GM18507 (cell line): ENCODE results near the gene ARID1B.
A peak's percentile ranks its signal among the peaks of the same experiment; 100 is the strongest.
"Not testable (repeated sequence)": the region's sequence is repeated elsewhere in the genome, so short reads cannot be mapped to it uniquely, and the experiment has no call there.

Experiments used
- DNase-seq: peaks from one replicate; pipeline ENCODE4 v3.0.0; 2011; ENCODE audit warnings: low read depth; ENCODE audit not compliant: insufficient read length; ENCODE audit errors: extremely low spot score
- FAIRE-seq: peaks from 2 replicates; lab custom pipeline; 2011; peaks lifted over from hg19 to GRCh38; lab: Jason Lieb, UNC

The ARID1B gene

DNA sequence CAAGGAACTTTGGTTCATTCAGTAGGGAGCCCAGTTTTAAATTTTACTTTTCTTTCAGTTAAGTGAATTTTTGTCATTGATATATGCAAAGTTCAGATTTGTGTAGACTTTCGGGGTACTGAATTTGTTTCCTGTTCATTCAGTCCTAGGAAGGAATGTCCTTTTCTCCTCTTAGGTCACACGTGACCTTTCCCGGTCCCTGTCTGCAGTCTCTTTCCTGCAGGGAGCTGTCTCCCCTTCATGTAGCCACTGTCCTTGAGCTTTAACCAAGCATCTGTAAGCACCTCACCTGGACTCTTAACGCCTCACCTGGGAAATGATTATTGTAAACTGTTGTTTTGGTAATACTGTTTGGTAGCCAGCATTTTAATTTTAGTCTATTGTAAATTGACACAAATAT lies 190.7 kb downstream of the ARID1B start:
- DNase-seq (no peak), FAIRE-seq (no peak)

DNA sequence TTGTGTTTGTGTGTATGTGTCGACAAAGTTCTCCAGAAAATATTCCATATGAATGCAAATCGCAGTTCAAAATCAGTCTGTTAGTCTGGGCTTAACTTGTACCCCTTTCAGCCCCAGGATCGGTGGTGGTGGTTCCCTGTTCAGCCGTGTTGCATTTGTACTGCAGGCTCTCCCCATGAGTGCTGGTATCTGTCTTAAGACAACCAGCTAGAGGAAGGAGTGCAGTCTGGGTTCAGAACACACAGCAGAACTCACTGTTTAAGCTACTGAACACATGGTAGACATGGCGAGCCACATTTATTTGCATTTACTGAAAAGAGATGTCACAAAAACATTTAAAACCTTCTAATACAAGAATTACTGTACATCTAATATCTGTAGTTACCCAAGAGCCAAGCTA lies 192.1 kb downstream of the ARID1B start:
- FAIRE-seq (no peak), DNase-seq (no peak)

DNA sequence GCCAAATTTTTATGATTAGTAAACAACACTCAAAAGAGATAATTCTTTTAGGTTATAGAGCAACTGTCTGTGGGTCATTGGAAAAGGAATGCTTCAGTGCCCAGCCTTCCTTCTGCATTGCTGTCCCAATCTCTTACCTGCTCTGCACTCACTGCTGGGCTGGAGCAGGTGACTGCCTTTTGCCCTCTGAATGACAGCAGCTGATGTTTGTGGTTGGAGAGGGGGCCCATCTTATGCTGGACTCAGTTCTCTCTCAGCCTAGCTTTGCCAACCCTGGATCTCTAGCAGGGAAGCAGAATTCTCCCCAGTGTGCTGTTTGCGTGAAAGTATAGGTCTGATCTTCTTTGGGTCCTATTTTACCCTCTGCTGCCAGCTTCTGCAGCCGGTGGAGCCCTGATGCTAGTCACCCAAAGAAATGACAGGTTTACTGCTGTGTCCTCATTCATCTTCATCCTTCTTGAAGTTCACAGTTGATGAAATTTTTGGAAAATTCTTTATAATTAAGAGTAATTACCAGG lies 193.5 kb downstream of the ARID1B start:
- no peak for FAIRE-seq
- no peak for DNase-seq

DNA sequence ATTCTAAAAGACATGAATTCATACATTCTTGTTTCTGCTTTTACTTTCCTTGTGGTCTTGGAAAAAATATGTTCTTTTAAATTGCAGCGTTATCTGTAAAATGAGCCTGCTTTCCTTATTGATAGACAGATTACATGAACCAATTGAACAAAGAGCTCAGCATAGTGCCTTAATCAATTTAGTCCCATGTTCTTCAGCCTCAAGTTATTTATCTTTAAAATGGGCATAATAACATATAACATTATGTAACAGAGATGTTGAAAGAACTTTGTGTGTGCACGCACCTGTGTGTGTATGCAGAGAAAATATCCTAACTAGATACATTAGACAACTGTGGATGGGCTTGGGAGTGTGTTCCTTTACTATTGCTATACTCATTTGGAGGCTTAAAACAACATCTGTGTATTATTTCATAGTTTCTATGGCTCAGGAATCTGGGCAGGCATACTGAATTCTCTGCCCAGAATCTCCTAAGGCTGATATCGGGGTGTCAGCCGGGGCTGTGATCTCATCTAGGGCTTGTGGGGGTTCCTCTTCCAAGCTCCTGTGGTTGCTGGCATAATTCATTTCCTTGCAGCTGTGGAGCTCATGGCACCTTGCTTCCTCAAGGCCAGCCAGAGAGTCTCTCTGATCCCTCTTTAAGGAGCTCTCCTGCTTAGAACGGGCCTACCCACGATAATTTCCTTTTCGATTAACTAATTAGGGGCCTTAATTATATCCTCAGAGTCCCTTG lies 194.1 kb downstream of the ARID1B start:
- DNase-seq (no peak), FAIRE-seq (no peak)

DNA sequence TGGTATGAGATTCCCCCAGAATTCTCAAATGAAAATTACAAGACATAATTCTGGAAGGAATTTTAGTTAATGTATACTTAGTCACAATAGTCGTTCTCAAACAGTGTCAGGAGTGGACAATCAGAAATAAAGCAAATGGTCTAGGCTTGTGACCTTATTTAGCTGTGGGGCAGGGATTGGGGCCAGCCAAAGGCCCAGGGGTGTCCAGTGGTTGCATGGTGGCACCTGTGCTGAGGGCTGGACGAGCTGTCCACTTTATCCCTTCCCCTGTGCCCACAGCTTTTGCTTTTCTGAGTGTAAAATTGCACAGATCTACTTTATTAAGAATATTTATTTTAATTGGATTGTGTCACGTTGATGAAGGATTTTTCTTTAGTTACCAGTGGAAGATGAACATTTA lies 195.0 kb downstream of the ARID1B start:
- DNase-seq (no peak), FAIRE-seq (no peak)

DNA sequence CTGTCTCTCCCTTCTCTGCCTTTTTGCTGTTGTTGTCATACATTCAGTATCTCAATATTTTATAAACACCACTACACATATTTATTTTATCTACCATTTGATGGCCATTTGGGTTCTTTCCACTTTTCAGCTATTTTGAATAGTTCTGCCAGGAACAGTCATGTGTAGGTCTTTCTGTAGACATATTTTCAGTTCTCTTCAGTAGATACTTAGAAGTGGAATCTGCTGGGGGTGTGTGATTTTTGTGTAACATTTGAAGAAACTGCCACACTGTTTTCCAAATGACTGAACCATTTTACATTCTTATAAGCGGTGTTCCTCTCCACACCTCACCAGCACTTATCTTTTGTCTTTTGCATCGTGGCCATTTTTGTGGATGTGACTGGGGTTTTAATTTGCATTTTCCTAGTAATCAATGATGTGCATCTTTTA lies 197.7 kb downstream of the ARID1B start:
- peak; percentile 55 for FAIRE-seq
- DNase-seq = no peak

DNA sequence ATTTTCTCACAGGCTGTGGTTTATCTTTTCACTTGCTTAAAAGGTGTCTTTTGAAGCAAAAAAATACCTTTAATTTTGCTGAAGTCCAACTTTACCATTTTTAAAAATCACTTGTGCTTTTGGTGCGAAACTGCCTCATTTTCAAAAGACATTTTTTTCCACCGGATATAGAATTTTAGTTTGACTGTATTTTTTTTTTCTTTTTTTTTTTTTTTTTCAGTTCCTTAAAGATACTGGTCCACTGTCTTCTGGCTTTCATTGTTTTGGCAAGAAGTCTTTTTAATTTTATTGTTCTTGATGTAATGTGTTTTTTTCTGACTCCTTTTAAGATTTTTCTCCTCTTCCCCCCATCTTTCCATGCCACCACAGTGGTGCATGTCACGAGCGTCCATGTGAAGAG lies 198.2 kb downstream of the ARID1B start:
- FAIRE-seq (no peak), DNase-seq (no peak)

DNA sequence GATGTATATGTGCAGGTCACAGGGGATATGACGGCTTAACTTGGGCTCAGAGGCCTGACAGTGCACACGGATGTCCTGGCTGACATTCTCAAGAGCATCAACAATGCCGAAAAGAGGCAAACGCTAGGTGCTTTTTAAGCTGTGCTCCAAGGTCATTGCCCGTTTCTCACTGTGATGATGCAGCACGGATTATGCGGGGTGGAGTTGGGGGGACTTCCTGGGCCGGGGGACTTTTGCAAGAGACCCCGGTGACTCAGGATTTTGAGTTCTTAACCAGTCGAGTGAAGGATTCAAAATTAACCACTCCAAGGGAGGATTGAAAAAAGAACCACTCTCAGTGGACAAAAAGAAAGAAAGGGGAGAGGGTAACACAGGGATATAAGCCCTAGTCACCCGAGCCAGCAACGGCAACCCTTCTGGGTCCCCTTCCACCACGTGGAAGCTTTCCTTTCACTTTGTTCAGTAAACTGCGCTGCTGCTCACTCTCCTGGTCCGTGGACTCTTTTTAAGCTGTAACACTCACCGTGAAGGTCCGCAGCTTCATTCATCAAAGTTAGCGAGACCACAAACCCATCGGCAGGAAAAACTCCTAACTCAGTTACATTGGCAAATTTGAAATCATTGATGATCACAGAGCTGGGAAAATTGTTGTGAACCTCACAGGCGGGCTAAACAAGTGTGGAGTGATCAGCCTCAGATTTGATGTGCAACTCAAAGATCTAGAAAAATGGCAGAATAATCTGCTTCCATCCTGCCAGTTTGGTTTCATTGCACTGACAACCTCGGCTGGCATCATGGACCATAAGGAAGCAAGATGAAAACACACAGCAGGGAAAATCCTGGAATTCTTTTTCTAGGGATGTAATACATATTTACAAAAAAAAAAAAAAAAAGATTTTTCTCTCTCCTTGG lies 199.3 kb downstream of the ARID1B start:
- FAIRE-seq (peak; percentile 26), DNase-seq (no peak)

DNA sequence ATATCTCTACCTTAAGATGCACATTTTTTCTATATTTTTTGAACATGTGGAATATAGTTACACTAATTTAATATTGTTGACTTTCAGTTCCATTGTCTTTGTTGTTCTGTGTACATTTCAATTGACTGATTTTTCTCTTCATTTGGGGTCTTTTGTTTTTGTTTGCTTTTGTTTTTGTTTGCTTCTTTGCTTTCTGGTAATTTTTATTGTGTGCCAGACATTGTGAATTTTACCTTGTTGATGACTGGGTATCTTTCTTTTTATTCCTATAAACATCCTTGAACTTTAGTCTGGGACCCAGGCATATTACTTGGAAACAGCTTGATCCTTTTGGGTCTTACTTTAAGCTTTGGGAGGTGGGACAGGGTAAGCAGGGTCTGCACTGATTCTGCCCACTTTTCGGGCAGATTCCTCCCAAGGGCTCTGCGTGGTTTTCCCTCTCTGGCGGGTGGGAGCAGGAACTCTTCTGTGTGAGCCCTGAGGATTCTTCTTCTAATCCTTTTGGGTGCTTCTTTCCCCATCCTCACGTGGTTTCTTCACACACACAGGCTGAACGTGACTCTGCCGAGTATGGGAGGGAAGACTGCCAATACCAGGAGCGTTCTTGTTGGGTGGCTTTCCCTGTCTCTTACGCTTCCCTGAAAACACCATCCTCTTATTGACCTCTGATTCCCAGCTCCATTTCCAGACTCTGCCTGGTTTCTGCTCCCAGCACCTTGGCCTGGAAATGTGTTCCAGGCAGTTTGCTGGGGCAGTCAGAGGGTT lies 200.5 kb downstream of the ARID1B start:
- FAIRE-seq (peak; percentile 15), DNase-seq (no peak)

DNA sequence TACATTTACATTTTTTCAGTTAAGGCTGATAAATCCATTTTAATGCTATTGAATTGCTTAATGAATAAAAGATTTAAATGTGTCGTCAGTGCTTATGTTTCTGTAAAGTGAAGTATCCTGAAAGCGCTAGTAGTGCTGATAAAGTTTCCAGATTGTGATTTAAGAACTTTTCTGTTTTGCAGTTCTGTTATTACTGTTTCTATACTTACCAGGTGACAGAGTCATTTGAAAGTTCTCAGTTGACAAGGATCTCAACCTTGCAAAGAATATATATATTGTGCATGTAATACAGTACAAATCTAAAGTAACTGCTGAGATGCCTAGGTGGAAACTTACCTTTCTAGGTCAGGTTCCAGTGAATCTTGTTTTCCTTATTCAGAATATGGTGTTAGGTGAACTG lies 201.8 kb downstream of the ARID1B start:
- FAIRE-seq (no peak), DNase-seq (no peak)

DNA sequence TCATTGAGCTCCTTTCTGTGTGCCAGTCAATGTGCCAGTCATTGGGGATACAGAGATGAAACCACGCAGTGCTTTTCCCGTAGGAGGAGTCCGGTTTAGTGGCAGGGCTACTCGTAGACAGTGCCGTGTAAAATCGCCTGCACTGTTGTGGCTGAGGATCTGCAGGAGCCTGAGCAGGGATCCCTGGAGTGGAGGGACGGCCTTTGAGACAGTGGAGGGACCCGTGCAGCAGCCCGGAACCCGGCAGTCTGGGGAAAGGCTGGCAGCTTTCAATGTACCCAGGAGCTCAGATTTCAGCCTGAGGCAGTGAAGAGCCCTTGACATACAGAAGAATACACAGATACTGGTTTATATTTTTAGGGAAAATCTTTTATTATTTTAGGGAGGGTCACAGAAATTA lies 203.3 kb downstream of the ARID1B start:
- no peak for DNase-seq
- no peak for FAIRE-seq

DNA sequence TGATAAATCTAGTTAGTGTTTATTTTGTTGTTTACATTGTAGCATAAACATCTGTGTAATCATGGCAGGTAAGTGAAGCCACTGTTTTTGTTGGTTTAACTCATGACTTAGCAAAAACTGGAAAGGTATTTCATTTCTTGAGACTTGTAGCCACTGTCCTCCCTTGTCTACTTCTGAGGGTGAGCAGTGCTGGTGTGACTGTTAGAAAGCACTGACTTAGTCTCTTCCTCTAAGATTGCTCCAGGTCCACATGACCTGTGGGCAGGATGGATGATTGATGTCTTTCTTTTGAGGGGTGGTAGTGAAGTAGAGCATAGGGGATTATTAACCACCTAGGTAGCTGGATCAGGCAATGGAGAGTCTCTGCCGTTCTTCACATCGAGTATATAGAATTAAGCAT lies 203.8 kb downstream of the ARID1B start:
- FAIRE-seq (no peak), DNase-seq (no peak)

DNA sequence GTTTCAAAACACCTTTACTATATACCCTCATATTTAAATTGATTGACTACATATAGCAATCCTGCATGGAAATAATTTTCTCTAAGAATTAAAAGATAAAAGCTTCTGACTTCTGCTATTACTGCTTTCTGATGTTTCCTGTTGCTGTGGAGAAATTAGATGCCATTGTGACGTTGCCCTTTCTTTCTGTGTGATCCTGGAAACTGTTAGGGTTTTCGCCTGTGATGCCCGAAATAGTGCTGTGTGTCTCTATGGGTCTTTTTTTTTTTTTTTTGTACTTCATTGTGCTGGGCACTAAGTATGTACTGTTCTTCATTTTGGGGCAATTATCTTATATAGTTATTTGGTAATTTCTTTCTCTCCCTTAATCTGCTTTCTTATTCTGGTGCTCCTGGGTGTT lies 205.0 kb downstream of the ARID1B start:
- no peak for DNase-seq
- FAIRE-seq = no peak

DNA sequence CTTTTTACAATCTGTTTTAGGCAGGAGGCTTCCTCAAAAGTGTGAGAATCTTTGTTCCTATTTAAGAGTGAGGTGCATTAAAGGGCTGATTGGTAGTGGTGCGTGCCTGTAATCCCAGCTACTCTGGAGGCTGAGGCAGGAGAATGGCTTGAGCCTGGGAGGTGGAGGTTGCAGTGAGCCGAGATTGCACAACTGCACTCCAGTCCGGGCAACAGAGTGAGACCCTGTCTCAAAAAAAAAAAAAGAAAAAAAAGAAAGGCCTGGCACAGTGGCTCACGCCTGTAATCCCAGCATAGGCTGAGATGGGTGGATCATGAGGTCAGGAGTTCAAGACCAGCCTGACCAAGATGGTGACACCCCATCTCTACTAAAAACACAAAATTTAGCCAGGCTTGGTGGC lies 205.7 kb downstream of the ARID1B start:
- not testable (repeated sequence) for DNase-seq, FAIRE-seq

DNA sequence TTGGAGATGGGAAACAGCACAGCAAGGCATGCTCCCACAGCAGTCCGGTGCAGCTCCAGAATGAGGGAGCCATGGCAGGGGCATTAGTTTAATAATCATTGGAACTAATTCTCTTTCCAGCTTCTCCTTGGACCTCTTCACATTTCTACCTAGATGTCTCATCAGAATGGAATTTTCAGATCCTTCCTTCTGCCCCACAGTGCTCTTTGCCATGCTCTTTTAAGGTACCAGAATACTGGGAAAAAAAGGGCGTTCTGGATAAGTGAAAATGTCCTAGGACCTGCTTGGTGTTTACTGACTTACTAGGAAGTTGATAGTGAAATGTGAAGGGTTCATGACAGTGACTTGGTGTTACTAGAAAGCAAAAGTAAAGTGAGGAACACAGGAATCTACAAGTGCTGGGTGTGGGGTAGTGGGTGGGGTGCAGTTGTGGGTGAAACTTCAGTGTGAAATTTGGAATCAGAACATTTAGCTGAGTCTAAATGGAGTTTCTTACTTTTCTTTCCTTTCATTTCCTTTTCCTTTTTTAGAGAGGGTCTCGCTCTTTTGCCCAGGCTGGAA lies 207.1 kb downstream of the ARID1B start:
- DNase-seq = no peak
- FAIRE-seq = peak; percentile 41

DNA sequence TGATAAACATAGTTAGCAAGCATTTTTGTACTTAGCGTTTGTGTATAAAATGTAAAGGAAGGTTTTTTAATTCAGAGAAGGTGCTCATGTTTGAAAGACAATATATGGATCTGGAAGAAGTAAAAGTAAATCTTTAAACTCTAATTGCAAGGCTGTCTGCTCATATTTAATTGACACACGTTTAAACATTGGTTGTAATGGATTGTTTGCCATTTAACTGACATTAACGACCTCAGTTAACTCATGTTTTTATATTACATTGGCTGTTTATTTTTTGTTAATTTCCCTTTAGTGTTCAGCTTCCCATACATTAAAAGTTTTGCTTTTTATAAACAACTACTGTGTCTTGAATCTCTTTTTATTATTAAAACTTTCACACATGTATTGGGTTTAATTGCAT lies 208.1 kb downstream of the ARID1B start:
- no peak for DNase-seq
- no peak for FAIRE-seq

DNA sequence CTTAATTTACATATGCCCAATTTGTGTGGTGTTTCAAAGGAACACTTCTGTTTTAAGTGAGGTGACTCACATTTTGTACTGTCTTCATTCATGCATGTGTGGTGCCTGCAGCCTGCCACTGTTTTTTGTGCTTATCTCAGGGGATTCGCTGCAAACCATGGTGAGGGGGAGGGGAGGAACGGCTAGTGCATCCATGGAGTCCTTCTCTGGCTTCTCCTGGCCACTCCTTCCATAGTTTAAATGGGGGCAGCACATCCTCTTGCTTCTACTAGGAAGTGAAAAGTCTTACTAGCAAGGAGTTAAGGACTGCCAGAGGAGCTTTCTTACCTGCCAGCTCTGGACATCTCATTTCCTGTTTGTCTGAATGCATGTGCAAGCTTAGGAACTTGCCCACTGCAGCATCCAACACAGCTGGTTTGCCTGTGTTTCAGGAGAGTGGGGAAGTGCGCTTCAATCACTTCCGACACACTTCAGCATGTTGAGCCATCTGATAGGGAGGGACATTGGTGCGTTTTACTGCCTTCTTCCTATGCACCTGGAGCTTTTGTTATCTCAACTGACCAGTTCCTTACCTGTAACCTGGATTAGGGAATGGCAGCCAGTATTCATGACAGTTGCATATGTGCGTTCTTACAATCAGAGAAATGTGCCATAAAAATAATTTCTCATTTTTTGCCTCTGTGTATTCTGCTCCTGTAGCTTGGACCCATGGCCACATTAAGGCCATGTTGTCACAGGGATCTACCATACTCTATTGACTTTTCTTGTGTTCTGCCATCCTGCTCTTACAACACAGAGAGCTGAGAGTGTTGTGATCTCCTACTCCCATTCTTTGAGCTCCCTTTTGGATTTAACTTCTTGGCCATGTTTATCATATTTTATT lies 211.3 kb downstream of the ARID1B start:
- no peak for DNase-seq
- FAIRE-seq = peak; percentile 79

DNA sequence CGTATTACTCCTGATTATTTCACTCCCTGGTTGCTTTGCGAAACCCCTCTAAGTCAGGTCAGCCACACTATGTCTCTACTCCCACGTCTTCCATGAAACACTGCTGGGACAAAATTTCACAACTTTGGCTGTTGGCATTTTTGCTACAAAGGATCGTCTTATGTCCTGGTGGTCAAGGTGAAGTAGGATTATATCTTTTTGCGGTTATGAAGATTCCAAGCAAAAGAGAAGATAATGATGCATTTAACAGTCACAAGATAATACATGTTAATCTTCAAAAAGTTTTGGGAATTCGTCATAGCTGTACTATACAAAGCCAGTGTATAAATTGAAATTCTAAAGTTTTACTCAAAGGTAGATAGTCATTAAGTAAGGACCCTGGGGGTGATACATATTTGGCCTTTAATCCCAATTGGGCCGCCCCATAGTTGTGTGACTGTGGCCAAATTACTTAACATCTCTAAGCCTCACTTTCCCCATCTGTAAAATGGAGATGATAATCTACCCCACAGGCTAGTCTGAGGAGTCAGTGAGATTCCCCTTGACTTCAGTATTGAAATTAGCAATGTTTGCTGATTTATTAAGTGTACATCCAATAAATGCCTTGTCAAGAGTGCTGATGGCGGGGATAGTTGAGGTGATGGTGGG lies 212.1 kb downstream of the ARID1B start:
- FAIRE-seq = no peak
- DNase-seq = no peak
